GM18507 (cell line): ENCODE results near the gene ENOX2.
A peak's percentile ranks its signal among the peaks of the same experiment; 100 is the strongest.

Experiments
- DNase-seq: peaks from one replicate; pipeline ENCODE4 v3.0.0; 2011; ENCODE audit warnings: low read depth; ENCODE audit not compliant: insufficient read length; ENCODE audit errors: extremely low spot score
- FAIRE-seq: peaks from 2 replicates; lab custom pipeline; 2011; peaks lifted over from hg19 to GRCh38; lab: Jason Lieb, UNC

The ENOX2 gene

DNA sequence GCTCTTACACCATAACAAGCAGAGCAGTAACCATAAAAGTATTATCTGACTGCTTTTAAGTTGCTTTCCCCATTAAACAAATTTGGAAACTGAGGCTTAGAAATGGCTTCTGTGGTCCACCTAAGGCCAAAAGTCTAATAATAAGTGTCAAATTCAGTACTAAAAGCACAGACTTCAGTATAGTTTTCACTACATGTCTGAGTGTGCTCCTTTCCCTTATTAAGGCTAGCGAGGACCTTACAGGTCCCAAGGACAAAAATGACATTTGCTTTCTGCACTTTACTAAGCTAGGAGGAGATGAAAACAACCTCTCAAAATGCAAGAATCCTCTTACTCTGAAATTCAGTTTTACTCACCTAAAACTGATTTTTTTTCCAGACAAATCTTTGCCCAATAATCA lies 127.2 kb downstream of the ENOX2 start:
- no peak for DNase-seq
- FAIRE-seq: peak; percentile 35

DNA sequence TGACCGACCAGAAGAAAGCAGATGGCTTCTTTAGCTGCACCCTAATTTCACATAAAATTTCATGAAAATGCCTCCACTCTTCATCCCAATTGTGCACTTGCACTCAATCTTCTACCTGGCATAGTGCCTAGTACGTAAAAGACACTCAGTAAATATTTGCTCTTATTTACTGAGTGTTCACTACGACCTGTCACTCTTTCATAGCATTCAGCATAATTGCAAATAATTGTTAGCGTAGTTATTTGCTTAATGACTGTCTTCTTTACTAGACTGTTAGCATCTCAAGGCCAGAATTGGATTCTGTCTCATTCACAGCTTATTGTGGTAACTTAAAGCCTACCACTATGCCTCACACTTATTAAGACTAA lies 130.2 kb downstream of the ENOX2 start:
- FAIRE-seq (no peak), DNase-seq (no peak)

DNA sequence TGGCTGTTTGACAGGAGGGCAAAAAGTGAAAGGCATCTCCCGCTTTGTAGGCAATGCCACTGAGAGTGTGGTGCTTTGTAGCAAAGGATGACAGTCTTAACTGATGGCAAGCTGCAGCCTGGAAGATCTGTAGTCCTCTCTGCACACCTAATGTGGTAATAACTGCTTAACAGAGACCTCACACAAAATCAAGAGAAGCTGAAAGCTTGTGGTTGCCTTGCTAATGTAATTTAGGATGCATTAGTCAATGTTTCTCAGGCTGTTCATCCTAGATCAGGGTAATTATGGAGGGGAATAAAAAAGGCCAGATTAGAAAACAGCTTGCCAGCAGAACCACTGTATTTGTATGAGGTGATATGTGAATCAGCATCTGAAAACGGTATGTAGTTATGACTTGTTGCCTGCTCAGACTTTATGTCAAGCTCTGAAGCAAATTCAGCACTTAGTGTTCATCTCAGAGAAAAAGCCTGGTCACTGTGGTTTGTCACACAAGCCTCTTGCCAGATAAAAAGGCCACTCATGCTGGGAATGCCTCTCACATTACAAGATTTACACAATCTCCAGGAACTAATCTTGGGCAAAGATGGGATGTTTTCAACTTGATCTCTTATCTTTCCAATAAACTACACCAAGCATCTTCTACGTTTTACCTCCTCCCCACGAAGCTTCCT lies 130.8 kb downstream of the ENOX2 start:
- FAIRE-seq (no peak), DNase-seq (no peak)

DNA sequence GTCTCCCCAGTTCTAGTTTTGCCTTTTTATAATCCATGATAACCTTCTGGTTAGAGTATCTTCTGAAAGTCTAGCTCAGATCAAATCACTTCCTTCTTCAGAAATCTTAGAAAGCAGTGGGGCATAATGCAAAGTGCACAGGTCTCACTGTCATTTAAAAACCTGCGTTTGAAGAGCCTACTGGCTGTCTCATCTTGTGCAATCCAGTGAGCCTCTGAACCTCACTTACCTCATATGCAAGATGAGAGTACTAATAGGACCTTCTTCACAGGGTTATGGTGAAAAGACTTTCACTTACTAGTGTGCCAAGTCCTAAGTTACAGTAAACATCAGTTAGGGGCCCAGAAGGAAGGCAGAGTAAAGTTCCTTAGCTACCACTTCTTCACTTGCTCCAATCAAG lies 131.4 kb downstream of the ENOX2 start:
- DNase-seq (no peak), FAIRE-seq (no peak)

DNA sequence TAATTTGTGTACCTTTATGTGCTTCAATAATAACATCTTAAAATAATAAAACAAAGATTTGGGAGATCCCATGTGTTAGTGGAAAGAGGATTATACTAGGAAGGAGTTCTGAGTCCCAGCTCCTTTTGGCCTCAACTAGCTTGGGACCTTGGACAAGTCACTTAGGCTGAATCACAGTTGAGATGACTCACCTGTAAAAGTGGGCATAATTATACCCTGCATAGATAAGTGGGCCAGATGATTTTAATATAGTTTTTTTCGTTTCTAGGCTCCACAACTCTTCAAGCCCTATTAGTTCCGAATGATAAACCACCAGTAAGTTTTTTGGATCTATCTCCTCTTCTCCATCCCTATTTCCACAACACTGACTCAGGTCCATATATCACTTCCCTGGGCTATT lies 131.8 kb downstream of the ENOX2 start:
- no peak for DNase-seq
- FAIRE-seq: no peak

DNA sequence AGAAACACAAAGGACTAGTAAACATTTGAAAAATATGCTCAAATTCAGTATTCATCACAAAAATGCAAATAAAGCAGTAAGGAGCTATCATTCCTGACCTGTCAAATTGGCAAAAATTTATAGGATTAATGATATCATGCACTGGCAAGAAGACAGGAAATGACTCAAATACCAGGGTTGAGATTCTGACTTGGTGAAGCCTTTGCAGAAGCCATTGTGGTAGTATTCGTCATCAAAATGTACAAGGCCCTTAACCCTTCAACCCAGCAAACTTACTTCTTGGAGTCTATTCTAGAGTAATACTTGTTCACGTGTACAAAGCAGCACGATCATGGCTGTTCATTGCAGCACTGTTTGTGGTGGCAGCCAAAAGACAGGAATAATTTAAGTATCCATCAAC lies 132.4 kb downstream of the ENOX2 start:
- FAIRE-seq (no peak), DNase-seq (no peak)

DNA sequence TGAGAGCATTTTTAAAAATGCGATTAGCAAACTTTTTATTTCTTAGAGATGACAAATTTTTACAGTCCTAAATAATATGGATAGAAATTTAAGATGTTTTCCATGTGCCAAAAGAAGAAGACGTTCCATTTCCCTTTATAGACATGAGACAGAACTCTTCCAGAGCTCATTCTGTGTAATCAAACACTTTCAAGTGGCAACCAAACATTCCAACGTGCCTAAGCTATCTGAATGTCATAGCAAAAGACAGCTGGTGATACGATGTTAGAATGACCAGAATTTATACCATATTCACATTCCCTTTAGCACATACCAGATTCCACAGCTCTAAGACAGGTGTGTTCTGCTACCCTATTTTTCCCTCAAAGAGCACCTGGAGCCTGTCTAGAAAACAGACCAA lies 133.2 kb downstream of the ENOX2 start:
- no peak for FAIRE-seq
- no peak for DNase-seq

DNA sequence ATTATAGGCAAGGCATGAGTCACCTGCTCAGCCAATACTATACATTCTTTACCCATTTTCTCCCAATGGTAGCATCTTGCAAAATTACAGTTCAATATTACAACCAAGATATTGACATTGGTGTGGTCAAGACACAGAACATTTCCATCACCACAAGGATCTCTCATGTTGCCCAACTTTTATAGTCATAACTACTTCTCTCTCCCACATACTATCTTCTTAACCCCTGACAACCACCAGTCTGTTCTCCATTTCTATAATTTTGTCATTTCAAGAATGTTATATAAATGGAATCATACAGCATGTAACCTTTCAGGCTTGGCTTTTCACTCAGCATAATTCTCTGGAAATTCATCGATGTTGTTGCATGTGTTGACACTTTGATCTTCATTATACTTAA lies 144.9 kb downstream of the ENOX2 start:
- no peak for DNase-seq
- FAIRE-seq: peak; percentile 63

DNA sequence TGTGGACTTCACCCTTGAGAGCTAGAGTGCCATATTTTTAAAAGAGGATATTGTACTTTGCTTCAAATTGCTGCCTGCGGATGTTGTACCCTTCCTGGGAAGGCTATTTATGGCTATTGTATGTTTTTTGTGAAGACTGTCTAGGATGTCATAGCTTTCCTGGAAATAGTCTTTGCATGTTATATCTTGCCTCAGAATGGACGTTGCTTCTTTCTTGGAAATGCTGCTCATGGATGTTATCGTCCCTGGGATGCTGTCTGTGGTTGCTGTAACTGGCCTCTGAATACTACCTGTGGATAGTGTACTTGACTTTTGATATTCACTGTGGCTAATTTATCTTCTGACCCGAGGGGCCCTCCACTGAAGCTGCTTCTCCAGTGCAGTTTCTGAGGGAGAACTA lies 146.8 kb downstream of the ENOX2 start:
- FAIRE-seq: no peak
- DNase-seq: no peak

DNA sequence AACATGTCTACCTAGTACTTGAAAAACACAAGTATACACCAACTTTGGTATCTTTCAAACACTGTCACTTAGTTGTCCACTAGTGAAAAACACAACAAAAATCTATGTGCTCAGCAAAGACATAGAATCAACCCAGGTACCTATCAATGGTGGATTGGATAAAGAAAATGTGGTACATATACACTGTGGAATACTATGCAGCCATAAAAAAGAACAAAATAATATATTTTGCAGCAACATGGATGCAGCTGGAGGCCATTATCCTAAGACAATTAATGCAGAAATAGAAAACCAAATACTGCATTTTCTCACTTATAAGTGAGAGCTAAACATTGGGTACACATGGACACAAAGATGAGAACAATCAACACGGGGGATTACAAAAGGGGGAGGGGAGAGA lies 148.7 kb downstream of the ENOX2 start:
- FAIRE-seq: peak; percentile 21
- no peak for DNase-seq

DNA sequence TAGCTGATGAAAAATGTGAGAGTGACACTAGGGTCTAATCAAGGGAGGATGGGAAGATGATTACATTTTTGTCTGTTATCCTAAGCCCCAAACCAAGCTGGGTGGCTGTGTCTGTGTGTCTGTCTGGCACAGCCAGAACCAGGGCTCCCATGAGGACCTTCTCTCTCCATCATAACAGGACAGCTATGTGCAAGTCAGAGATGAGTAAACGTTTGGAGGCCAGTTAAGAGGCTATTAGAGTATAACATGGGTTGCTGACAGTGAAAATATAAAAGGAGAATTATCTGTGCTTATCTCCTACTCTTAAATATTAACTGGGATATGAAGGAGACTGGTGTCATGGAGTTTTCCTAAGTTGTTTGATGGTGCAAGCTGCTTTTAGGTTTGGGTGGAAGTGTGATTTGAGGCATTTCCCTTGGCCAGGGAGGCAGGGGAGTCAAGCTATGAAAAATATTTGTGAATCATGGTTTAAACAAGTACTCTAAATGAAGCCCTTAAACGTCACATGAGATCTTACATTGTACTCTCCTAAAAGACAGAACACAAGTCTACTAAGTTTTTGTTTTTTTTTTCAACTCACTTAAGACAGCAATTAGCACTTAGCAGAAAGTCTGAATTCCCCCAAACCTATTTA lies 156.2 kb downstream of the ENOX2 start:
- FAIRE-seq (no peak), DNase-seq (no peak)

DNA sequence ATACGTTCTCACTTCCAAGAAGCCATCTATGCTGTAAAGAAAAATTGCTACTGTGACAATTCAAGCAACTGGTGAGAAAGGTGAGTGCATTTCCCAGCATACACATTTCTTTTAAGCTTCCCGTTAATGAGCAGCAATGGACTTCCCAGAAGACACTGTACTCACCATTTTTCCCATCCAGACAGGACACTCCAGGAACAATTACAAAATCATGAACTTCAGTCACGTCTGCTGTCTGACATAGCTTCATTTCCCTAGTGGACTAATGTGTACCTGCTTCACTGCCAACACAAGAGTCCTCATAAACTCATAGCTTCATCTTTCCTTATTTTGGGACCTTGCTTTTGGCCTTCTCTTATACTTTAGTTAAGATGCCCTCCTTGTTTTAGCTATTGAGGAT lies 156.9 kb downstream of the ENOX2 start:
- FAIRE-seq (no peak), DNase-seq (no peak)

DNA sequence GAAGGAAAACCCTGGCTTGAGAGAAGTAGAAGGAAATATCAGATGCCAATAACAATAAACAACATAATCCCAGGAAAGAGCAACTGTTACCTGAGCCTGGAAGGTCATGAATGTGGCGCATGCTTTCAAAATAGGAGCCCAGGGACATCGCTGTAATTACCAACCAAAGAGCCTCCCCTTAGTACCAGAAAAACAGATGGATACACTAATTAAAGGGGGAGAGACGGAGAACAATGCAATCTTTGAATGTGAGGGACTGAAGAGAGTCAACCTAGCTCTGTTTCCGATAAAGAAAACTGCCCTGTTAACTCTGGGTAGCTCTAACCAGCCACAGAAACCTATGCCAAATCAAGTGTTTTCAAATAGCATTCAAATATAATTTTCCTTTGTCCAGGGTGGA lies 161.4 kb downstream of the ENOX2 start:
- DNase-seq (no peak), FAIRE-seq (no peak)

DNA sequence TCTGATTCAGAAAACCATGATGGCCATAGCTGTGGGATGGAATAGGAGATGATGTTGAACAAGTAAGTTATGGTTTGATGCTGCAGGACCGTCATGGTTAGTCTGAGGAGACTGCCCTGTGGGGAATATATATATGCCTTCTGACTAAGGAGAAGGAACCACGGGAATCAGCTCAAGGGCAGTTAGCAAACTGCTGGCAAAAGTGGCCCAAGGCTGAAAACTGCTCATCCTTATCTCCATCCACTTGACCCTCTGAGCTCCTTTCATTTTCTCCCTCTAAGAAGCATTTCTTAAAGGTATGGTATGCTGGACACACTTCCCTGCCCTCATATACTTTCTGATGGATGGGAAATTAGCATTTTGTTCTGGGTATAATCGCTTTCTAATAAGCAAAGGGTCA lies 161.9 kb downstream of the ENOX2 start:
- DNase-seq: no peak
- no peak for FAIRE-seq

DNA sequence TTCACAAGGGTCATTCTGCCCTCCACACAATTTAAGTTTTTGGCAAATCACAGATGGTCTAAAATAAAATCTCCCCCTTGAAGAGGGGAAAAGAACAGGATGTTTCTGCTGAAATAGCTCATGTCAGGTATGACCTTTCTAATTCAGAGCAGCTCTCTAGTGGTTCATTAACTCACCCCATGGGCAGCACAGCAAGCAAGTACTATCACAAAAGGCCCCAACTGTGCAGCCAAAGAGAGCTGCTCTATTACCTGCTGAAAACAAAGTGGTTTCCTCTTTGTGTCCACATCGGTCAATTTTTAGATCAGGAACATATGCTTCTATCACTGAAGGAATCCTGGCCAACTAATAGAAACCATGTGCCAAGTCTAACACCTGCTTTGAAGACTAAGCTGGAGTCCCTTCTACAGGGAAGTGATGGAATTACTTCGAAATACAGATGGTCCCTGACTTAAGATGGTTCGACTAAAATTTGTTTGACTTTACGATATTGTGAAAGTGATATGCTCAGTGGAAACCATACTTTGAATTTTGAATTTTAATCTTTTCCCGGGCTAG lies 164.3 kb downstream of the ENOX2 start:
- FAIRE-seq: no peak

DNA sequence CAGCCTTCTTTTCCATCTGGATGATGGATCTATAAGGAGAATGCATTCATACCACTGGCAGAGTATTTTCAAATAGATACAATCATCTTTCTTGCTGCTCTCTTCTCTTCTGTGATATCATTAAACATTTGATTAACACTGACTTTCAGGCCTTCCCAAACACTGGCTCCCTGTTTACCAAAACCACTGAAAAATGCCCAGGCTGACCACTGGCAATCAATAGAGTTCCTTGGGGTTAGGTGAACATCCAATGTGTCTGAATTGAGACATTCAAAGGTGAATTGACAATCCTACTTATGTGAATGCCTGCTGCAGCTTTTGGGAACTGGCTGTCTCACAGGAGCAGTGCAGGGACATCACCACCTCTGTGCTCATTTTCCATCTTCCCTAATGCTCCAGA lies 168.3 kb downstream of the ENOX2 start:
- FAIRE-seq (no peak), DNase-seq (no peak)

More for the DNA sequence above, 164.3 kb downstream of the ENOX2 start:
- DNase-seq: no peak

DNA sequence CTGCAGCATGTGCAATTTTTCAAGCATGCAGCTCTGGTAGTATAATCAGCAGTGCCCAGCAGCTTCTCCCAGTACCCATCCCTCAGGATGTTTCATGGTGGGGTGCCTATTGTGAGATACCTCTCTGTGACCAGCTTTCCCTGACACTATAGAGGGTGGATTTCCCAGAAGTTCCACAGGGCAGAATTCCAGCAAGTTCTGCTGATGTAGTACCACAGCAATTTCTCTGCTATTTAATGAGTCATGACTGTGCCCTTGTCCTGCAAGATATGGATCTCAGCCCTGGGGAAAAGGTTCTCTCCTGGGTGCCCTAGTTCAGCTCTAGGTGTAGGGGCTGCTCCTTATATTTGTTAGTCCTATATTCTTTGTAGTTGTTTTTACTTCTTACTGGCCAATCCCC lies 174.8 kb downstream of the ENOX2 start:
- FAIRE-seq (no peak), DNase-seq (no peak)

DNA sequence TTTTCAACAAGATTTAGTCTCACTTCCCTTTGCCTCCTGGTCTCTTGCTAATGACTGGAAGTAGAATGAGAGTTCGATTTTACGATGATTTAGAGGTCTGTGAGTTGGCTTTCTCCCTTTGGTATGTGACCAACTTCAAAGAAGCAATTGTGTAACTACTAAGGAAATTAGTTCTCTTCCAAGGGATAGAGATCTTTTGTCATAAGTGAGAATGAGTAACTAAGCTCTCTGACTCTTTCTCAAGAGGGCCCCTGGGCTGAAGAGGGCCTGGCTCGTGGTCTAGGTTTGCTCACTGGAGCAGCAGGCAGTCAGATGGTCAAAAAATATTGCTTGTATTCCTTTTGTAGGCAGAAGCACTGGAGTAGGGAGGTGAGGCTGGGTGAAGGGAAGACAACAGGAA lies 176.3 kb downstream of the ENOX2 start:
- DNase-seq (no peak), FAIRE-seq (no peak)

DNA sequence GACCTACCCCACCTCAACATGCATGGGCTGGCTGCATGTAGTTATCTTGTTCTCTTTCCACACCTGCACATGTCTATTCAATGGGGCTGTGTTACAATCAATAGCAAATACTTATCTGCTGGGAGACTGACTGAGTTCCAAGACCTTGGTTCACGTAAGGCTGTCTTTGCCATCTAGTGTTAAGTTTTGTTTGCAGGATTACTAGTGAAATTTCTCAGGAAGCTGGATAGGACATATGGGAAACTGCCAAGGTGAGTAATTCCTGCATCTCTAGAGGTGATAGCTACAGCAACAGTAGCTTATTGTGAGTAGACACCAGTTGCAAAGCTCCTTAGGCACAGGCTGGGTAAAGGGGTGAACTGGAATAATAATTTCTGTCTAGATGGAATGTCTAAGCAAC lies 177.5 kb downstream of the ENOX2 start:
- no peak for FAIRE-seq

DNA sequence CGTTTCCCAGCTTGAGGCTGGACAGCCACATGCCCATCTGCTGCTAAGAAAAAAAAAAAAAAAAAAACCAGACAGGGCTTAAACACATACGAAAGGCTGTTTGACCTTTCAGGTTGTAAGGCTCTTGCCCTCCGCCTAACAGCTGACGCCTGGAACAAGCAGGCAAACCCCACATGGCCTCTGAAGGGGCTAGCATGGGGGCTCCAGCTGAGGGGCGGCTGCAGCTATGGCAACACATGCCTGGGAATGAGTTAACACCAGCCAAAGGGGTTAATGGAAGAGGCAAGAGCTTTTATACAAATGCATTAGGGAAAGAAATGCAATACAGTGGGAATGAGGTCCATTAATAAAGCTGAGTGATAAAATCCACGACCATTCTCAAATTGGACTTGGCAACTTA lies 183.6 kb downstream of the ENOX2 start:
- FAIRE-seq (no peak), DNase-seq (no peak)

More for the DNA sequence above, 177.5 kb downstream of the ENOX2 start:
- no peak for DNase-seq

DNA sequence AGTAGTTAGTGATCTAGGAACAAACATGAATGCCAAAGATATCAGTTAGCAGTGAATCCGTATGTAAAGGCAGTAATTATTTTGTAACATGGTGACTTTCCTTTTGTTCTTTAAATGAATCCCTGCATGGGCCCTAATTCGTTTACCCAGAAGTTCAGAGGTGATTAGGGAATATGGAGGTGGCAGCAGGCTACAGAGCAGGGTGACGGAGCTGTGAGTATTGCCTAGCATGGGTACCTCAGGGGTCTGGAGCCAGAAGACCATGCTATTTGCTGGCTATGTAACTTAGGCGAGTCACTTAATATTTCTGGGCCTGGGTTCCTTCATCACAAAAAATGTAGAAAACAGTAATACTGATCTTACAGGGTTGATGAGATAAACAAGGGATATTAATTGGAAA lies 184.9 kb downstream of the ENOX2 start:
- DNase-seq: no peak
- FAIRE-seq: no peak
